Tracheal epithelial cell (primary cell): ENCODE results near the gene LRP2BP. TPM values are rescaled to one million over a fixed set of nuclear protein-coding genes. Genes with fewer than 3 reads are reported as not detected.

ENCODE experiments used
- total RNA-seq: library from RNA; depleted of rRNA; stranded (reverse); fragments of >200 nt; gene quantifications from 2 replicates; pipeline ENCODE4 v1.2.1, GENCODE V29; 2014

LRP2BP gene
- 0.48 and 0.85 TPM in 2 replicates for total RNA-seq

GRCh38 chr4:185395238-185395955 lies at the start of gene LRP2BP:
TSS of gene LRP2BP (minus strand) at chr4:185395924. CDS start at chr4:185378186, 17,738 bp downstream.

GRCh38 chr4:185425647-185426352 lies 30.1 kb upstream of the LRP2BP start, which contains the start of gene UFSP2:
TSS of gene UFSP2 (minus strand) at chr4:185425964. CDS start at chr4:185425868, 96 bp downstream.

GRCh38 chr4:185396724-185397385 lies 1.1 kb upstream of the LRP2BP start, which contains the start of gene ANKRD37:
TSS of gene ANKRD37 (plus strand) at chr4:185396841. CDS start at chr4:185396924, 83 bp downstream.

Other genes starting within 250 kb of the LRP2BP start
- 34.0 and 43.3 TPM in 2 replicates for gene CFAP97, start 191.9 kb downstream of the LRP2BP start, total RNA-seq
- gene SNX25, start 186.3 kb downstream of the LRP2BP start, total RNA-seq, result 21.5 and 27.0 TPM in 2 replicates
- 10.7 and 43.4 TPM in 2 replicates for gene ANKRD37, start 917 bp upstream of the LRP2BP start, total RNA-seq
- gene UFSP2, start 30.0 kb upstream of the LRP2BP start, total RNA-seq, result 23.9 and 28.6 TPM in 2 replicates
- under 0.01 TPM in 2 replicates for gene CCDC110, start 75.8 kb upstream of the LRP2BP start, total RNA-seq
- gene PDLIM3, start 139.6 kb upstream of the LRP2BP start, total RNA-seq, result 0.64 and 4.3 TPM in 2 replicates